Measurements from ENCODE around the gene TAS1R2.

DNA sequence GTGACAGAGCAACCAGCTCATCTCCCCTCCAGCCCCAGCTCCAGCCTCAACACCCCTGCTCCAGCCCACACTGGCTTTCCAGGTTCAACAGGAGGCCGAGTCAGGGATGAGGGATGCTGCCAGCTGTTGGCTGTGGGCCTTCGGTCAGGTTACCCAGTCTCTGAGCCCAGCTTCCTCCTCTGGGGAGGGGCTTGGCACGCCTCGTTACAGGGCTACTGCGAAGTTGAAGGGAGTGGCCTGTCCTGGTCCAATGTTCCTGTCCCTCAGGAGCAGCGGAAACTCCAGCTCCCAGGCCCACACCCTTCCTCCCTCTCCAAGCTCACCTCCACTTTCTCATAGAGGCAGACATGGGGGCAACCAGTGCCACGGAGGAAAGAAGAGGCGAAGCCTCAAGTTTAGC is 15.1 kb upstream of the TAS1R2 start:
- TF ChIP-seq, protein P1, sequence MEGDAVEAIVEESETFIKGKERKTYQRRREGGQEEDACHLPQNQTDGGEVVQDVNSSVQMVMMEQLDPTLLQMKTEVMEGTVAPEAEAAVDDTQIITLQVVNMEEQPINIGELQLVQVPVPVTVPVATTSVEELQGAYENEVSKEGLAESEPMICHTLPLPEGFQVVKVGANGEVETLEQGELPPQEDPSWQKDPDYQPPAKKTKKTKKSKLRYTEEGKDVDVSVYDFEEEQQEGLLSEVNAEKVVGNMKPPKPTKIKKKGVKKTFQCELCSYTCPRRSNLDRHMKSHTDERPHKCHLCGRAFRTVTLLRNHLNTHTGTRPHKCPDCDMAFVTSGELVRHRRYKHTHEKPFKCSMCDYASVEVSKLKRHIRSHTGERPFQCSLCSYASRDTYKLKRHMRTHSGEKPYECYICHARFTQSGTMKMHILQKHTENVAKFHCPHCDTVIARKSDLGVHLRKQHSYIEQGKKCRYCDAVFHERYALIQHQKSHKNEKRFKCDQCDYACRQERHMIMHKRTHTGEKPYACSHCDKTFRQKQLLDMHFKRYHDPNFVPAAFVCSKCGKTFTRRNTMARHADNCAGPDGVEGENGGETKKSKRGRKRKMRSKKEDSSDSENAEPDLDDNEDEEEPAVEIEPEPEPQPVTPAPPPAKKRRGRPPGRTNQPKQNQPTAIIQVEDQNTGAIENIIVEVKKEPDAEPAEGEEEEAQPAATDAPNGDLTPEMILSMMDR (conservative IDR thresholded peaks at IDR 0.05; ENCODE audit: low read depth in 2 of 2): no peak
- no peak for TF ChIP-seq EZH2phosphoT487 (IDR thresholded peaks at IDR 0.05; ENCODE audit: unreplicated experiment)
- no peak for TF ChIP-seq EZH2 (IDR thresholded peaks at IDR 0.05; ENCODE audit: low read depth, unreplicated experiment)
- TF ChIP-seq POLR2AphosphoS5 (IDR thresholded peaks at IDR 0.05; ENCODE audit: low read depth): no peak
- TF ChIP-seq, protein P2, sequence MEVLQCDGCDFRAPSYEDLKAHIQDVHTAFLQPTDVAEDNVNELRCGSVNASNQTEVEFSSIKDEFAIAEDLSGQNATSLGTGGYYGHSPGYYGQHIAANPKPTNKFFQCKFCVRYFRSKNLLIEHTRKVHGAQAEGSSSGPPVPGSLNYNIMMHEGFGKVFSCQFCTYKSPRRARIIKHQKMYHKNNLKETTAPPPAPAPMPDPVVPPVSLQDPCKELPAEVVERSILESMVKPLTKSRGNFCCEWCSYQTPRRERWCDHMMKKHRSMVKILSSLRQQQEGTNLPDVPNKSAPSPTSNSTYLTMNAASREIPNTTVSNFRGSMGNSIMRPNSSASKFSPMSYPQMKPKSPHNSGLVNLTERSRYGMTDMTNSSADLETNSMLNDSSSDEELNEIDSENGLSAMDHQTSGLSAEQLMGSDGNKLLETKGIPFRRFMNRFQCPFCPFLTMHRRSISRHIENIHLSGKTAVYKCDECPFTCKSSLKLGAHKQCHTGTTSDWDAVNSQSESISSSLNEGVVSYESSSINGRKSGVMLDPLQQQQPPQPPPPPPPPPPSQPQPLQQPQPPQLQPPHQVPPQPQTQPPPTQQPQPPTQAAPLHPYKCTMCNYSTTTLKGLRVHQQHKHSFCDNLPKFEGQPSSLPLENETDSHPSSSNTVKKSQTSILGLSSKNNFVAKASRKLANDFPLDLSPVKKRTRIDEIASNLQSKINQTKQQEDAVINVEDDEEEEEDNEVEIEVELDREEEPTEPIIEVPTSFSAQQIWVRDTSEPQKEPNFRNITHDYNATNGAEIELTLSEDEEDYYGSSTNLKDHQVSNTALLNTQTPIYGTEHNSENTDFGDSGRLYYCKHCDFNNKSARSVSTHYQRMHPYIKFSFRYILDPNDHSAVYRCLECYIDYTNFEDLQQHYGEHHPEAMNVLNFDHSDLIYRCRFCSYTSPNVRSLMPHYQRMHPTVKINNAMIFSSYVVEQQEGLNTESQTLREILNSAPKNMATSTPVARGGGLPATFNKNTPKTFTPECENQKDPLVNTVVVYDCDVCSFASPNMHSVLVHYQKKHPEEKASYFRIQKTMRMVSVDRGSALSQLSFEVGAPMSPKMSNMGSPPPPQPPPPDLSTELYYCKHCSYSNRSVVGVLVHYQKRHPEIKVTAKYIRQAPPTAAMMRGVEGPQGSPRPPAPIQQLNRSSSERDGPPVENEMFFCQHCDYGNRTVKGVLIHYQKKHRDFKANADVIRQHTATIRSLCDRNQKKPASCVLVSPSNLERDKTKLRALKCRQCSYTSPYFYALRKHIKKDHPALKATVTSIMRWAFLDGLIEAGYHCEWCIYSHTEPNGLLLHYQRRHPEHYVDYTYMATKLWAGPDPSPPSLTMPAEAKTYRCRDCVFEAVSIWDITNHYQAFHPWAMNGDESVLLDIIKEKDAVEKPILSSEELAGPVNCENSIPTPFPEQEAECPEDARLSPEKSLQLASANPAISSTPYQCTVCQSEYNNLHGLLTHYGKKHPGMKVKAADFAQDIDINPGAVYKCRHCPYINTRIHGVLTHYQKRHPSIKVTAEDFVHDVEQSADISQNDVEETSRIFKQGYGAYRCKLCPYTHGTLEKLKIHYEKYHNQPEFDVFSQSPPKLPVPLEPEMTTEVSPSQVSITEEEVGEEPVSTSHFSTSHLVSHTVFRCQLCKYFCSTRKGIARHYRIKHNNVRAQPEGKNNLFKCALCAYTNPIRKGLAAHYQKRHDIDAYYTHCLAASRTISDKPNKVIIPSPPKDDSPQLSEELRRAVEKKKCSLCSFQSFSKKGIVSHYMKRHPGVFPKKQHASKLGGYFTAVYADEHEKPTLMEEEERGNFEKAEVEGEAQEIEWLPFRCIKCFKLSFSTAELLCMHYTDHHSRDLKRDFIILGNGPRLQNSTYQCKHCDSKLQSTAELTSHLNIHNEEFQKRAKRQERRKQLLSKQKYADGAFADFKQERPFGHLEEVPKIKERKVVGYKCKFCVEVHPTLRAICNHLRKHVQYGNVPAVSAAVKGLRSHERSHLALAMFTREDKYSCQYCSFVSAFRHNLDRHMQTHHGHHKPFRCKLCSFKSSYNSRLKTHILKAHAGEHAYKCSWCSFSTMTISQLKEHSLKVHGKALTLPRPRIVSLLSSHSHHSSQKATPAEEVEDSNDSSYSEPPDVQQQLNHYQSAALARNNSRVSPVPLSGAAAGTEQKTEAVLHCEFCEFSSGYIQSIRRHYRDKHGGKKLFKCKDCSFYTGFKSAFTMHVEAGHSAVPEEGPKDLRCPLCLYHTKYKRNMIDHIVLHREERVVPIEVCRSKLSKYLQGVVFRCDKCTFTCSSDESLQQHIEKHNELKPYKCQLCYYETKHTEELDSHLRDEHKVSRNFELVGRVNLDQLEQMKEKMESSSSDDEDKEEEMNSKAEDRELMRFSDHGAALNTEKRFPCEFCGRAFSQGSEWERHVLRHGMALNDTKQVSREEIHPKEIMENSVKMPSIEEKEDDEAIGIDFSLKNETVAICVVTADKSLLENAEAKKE (CRISPR knock-in tag; IDR thresholded peaks at IDR 0.05): no peak
- TF ChIP-seq, protein P3, sequence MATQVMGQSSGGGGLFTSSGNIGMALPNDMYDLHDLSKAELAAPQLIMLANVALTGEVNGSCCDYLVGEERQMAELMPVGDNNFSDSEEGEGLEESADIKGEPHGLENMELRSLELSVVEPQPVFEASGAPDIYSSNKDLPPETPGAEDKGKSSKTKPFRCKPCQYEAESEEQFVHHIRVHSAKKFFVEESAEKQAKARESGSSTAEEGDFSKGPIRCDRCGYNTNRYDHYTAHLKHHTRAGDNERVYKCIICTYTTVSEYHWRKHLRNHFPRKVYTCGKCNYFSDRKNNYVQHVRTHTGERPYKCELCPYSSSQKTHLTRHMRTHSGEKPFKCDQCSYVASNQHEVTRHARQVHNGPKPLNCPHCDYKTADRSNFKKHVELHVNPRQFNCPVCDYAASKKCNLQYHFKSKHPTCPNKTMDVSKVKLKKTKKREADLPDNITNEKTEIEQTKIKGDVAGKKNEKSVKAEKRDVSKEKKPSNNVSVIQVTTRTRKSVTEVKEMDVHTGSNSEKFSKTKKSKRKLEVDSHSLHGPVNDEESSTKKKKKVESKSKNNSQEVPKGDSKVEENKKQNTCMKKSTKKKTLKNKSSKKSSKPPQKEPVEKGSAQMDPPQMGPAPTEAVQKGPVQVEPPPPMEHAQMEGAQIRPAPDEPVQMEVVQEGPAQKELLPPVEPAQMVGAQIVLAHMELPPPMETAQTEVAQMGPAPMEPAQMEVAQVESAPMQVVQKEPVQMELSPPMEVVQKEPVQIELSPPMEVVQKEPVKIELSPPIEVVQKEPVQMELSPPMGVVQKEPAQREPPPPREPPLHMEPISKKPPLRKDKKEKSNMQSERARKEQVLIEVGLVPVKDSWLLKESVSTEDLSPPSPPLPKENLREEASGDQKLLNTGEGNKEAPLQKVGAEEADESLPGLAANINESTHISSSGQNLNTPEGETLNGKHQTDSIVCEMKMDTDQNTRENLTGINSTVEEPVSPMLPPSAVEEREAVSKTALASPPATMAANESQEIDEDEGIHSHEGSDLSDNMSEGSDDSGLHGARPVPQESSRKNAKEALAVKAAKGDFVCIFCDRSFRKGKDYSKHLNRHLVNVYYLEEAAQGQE (IDR thresholded peaks at IDR 0.05; ENCODE audit: unreplicated experiment): no peak
- TF ChIP-seq JUNB (IDR thresholded peaks at IDR 0.05; ENCODE audit: unreplicated experiment): no peak
- no peak for TF ChIP-seq ZNF331 (CRISPR knock-in tag; IDR thresholded peaks at IDR 0.05; ENCODE audit: low read depth)
- TF ChIP-seq CREB1 (CRISPR knock-in tag; IDR thresholded peaks at IDR 0.05; ENCODE audit: low read depth): no peak
- no peak for TF ChIP-seq NANOG (IDR thresholded peaks at IDR 0.05; ENCODE audit: borderline replicate concordance)
- no peak for TF ChIP-seq ZNF114 (CRISPR knock-in tag; IDR thresholded peaks at IDR 0.05)
- TF ChIP-seq STAT1 (IDR thresholded peaks at IDR 0.05; ENCODE audit: unreplicated experiment): no peak

All from GM23338 (cell line).